Nephron progenitor cell (in vitro differentiated cells): ENCODE measurements around the gene RAB29.

Experiments used
- DNase-seq: peaks from one replicate; pipeline ENCODE4 v3.0.0; 2021
- H3K27ac Mint-ChIP-seq: 2 replicates; pipeline ENCODE4 v1.8.0; 2021; ENCODE audit warnings: mild to moderate bottlenecking, moderate library complexity, mixed read lengths
- H3K27me3 Mint-ChIP-seq: 2 replicates; pipeline ENCODE4 v1.8.0; 2021; ENCODE audit warnings: mild to moderate bottlenecking, low read depth, mixed read lengths; ENCODE audit not compliant: poor library complexity
- H3K36me3 Mint-ChIP-seq: 2 replicates; pipeline ENCODE4 v1.8.0; 2021; ENCODE audit warnings: low read depth, mixed read lengths
- H3K4me1 Mint-ChIP-seq: 2 replicates; pipeline ENCODE4 v1.8.0; 2021; ENCODE audit warnings: mixed read lengths
- H3K4me3 Mint-ChIP-seq: 2 replicates; pipeline ENCODE4 v1.8.0; 2021; ENCODE audit warnings: mild to moderate bottlenecking, moderate library complexity, mixed read lengths
- H3K9me3 Mint-ChIP-seq: 2 replicates; pipeline ENCODE4 v1.8.0; 2021; ENCODE audit warnings: mild to moderate bottlenecking, moderate library complexity, mixed read lengths
- CTCF ChIP-seq: fragments of 200-600 bp; sonication (generic); IDR thresholded peaks from 2 replicates; pipeline ENCODE4 v1.5.0; 2021; ENCODE audit warnings: antibody characterized with exemption

Gene RAB29

GRCh38 chr1:205748403-205749233 lies 26.7 kb downstream of the RAB29 start:
- DNase-seq: peak; percentile 9
- Mint-ChIP-seq H3K9me3 (peaks cover 15% of the 10 kb centered on the region), H3K4me1 (peaks cover 34% of the 10 kb centered on the region), H3K27me3 (peaks cover 12% of the 10 kb centered on the region), H3K4me3 (peak overlapping the region; percentile 99), H3K27ac (peak overlapping the region; percentile 99), H3K36me3 (peaks cover 21% of the 10 kb centered on the region)
- no peak for TF ChIP-seq CTCF

GRCh38 chr1:205746757-205747412 lies 28.4 kb downstream of the RAB29 start:
- no peak for TF ChIP-seq CTCF
- Mint-ChIP-seq H3K4me1 (peaks cover 34% of the 10 kb centered on the region), H3K27me3 (peaks cover 3% of the 10 kb centered on the region), H3K36me3 (peaks cover 39% of the 10 kb centered on the region), H3K27ac (peak overlapping the region; percentile 52), H3K4me3 (peak overlapping the region; percentile 99), H3K9me3 (peaks cover 19% of the 10 kb centered on the region)
- DNase-seq: no peak

- Mint-ChIP-seq H3K4me1 (peaks cover 34% of the 10 kb centered on the region), H3K27me3 (no peaks in the 10 kb centered on the region), H3K9me3 (peaks cover 14% of the 10 kb centered on the region), H3K36me3 (peaks cover 59% of the 10 kb centered on the region), H3K4me3 (no peak overlapping the region), H3K27ac (no peak overlapping the region)
- no peak for TF ChIP-seq CTCF
- DNase-seq: no peak
Observed at GRCh38 chr1:205744403-205744802, 30.9 kb downstream of the RAB29 start.

GRCh38 chr1:205743977-205744376 lies 31.3 kb downstream of the RAB29 start:
- peaks cover 14% of the 10 kb centered on the region for H3K9me3 Mint-ChIP-seq
- H3K27me3 Mint-ChIP-seq: no peaks in the 10 kb centered on the region
- H3K4me1 Mint-ChIP-seq: peaks cover 34% of the 10 kb centered on the region
- H3K27ac Mint-ChIP-seq: peak overlapping the region; percentile 37
- H3K4me3 Mint-ChIP-seq: no peak overlapping the region
- no peak for DNase-seq
- peaks cover 63% of the 10 kb centered on the region for H3K36me3 Mint-ChIP-seq
- no peak for TF ChIP-seq CTCF

GRCh38 chr1:205741681-205742080 lies 33.6 kb downstream of the RAB29 start:
- Mint-ChIP-seq H3K27me3 (no peaks in the 10 kb centered on the region), H3K4me3 (no peak overlapping the region), H3K36me3 (peaks cover 78% of the 10 kb centered on the region), H3K27ac (no peak overlapping the region), H3K9me3 (peaks cover 14% of the 10 kb centered on the region), H3K4me1 (peaks cover 13% of the 10 kb centered on the region)
- no peak for TF ChIP-seq CTCF
- DNase-seq: no peak
